KMS-11 (cell line): ENCODE measurements around the gene ZDHHC11.

Source experiments
- H2AFZ ChIP-seq: fragments of 200-600 bp; sonication (generic); 2 replicates; pipeline ENCODE4 v1.6.1; 2016; ENCODE audit warnings: antibody characterized with exemption, mixed run types, low read depth
- H3K27ac ChIP-seq: fragments of 200-600 bp; sonication (generic); 2 replicates; pipeline ENCODE4 v1.6.1; 2016; ENCODE audit warnings: mild to moderate bottlenecking, mixed run types
- H3K27me3 ChIP-seq: fragments of 200-600 bp; sonication (generic); 2 replicates; pipeline ENCODE4 v1.6.1; 2017; ENCODE audit warnings: mild to moderate bottlenecking, low read depth, mixed run types, moderate library complexity; ENCODE audit not compliant: insufficient read depth
- H3K36me3 ChIP-seq: fragments of 200-600 bp; sonication (generic); 2 replicates; pipeline ENCODE4 v1.6.1; 2017; ENCODE audit warnings: mild to moderate bottlenecking, mixed run types; ENCODE audit not compliant: insufficient read depth
- H3K4me1 ChIP-seq: fragments of 200-600 bp; sonication (generic); 2 replicates; pipeline ENCODE4 v1.6.1; 2016; ENCODE audit warnings: mild to moderate bottlenecking, low read depth, mixed run types; ENCODE audit not compliant: poor library complexity, severe bottlenecking
- H3K4me2 ChIP-seq: fragments of 200-600 bp; sonication (generic); 2 replicates; pipeline ENCODE4 v1.7.0; 2016; ENCODE audit warnings: mild to moderate bottlenecking, mixed run types
- H3K4me3 ChIP-seq: fragments of 200-600 bp; sonication (generic); IDR thresholded peaks from 2 replicates; pipeline ENCODE4 v1.6.1; 2017; ENCODE audit warnings: low read depth, low read length, mixed read lengths; ENCODE audit not compliant: insufficient read depth
- H3K79me2 ChIP-seq: fragments of 200-600 bp; sonication (generic); 2 replicates; pipeline ENCODE4 v1.6.1; 2016; ENCODE audit warnings: low read depth, mixed run types; ENCODE audit not compliant: insufficient read depth
- H3K9ac ChIP-seq: fragments of 200-600 bp; sonication (generic); 2 replicates; pipeline ENCODE4 v1.6.1; 2016; ENCODE audit warnings: mild to moderate bottlenecking, mixed run types
- H4K20me1 ChIP-seq: fragments of 200-600 bp; sonication (generic); 2 replicates; pipeline ENCODE4 v1.6.1; 2016; ENCODE audit warnings: mild to moderate bottlenecking, mixed run types; ENCODE audit not compliant: insufficient read depth
- TF ChIP-seq, protein P1 (sequence below): fragments of 200-600 bp; sonication (generic); conservative IDR thresholded peaks from 2 replicates; pipeline ENCODE4 v1.6.1; 2017; ENCODE audit warnings: low read depth, mild to moderate bottlenecking, antibody characterized with exemption, low read length, moderate library complexity, mixed read lengths

The ZDHHC11 gene

GRCh38 chr5:871596-872298 is 21.0 kb upstream of the ZDHHC11 start:
- H3K4me2 ChIP-seq: no peak overlapping the region
- no peak overlapping the region for H3K4me3 ChIP-seq
- no peak overlapping the region for H2AFZ ChIP-seq
- peaks cover 17% of the 10 kb centered on the region; the same call in 1 of the 2 replicates for H3K36me3 ChIP-seq
- H3K79me2 ChIP-seq: no peaks in the 10 kb centered on the region
- TF ChIP-seq, protein P1, sequence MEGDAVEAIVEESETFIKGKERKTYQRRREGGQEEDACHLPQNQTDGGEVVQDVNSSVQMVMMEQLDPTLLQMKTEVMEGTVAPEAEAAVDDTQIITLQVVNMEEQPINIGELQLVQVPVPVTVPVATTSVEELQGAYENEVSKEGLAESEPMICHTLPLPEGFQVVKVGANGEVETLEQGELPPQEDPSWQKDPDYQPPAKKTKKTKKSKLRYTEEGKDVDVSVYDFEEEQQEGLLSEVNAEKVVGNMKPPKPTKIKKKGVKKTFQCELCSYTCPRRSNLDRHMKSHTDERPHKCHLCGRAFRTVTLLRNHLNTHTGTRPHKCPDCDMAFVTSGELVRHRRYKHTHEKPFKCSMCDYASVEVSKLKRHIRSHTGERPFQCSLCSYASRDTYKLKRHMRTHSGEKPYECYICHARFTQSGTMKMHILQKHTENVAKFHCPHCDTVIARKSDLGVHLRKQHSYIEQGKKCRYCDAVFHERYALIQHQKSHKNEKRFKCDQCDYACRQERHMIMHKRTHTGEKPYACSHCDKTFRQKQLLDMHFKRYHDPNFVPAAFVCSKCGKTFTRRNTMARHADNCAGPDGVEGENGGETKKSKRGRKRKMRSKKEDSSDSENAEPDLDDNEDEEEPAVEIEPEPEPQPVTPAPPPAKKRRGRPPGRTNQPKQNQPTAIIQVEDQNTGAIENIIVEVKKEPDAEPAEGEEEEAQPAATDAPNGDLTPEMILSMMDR: no peak
- H3K27ac ChIP-seq: no peak overlapping the region
- no peaks in the 10 kb centered on the region for H3K4me1 ChIP-seq
- H3K27me3 ChIP-seq: no peaks in the 10 kb centered on the region
- H3K9ac ChIP-seq: no peak overlapping the region
- no peaks in the 10 kb centered on the region for H4K20me1 ChIP-seq

GRCh38 chr5:870956-871355 is 20.2 kb upstream of the ZDHHC11 start:
- no peaks in the 10 kb centered on the region for H3K27me3 ChIP-seq
- H4K20me1 ChIP-seq: no peaks in the 10 kb centered on the region
- H3K4me1 ChIP-seq: no peaks in the 10 kb centered on the region
- no peaks in the 10 kb centered on the region for H3K79me2 ChIP-seq
- H3K4me3 ChIP-seq: no peak overlapping the region
- no peak overlapping the region for H3K4me2 ChIP-seq
- TF ChIP-seq, protein P1: no peak
- peaks cover 12% of the 10 kb centered on the region; the same call in 1 of the 2 replicates for H3K36me3 ChIP-seq
- H3K27ac ChIP-seq: no peak overlapping the region
- H3K9ac ChIP-seq: no peak overlapping the region
- H2AFZ ChIP-seq: no peak overlapping the region

GRCh38 chr5:868428-869135 is 17.8 kb upstream of the ZDHHC11 start:
- no peak overlapping the region for H3K27ac ChIP-seq
- no peaks in the 10 kb centered on the region for H4K20me1 ChIP-seq
- no peaks in the 10 kb centered on the region for H3K4me1 ChIP-seq
- no peaks in the 10 kb centered on the region for H3K27me3 ChIP-seq
- H2AFZ ChIP-seq: no peak overlapping the region
- no peak overlapping the region for H3K9ac ChIP-seq
- peaks cover 12% of the 10 kb centered on the region; the same call in 1 of the 2 replicates for H3K36me3 ChIP-seq
- no peak overlapping the region for H3K4me2 ChIP-seq
- no peak overlapping the region for H3K4me3 ChIP-seq
- H3K79me2 ChIP-seq: no peaks in the 10 kb centered on the region
- TF ChIP-seq, protein P1: no peak

DNA sequence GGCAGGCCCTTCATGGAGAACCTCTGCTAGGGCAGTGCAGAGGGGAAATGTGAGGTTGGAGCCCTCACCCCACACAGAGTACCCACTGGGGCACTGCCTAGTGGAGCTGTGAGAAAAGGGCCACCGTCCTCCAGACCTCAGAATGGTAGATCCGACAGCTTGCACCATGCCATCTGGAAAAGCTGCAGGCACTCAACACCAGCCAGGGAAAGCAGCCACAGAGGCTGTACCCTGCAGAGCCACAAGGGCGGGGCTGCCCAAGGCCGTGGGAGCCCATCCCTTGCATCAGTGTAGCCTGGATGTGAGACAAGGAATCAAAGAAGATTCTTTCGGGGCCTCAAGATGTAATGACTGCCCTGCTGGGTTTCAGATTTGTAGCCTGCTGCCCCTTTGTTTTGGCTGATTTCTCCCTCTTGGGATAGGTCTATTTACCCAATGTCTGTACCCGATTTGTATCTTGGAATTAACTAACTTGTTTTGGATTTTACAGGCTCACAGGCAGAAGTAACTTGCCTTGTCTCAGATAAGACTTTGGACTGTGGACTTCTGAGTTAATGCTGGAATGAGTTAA is 16.6 kb upstream of the ZDHHC11 start:
- Histone ChIP-seq H4K20me1 (no peaks in the 10 kb centered on the region), H3K4me2 (no peak overlapping the region), H2AFZ (no peak overlapping the region), H3K4me3 (no peak overlapping the region), H3K79me2 (no peaks in the 10 kb centered on the region), H3K36me3 (peaks cover 12% of the 10 kb centered on the region; the same call in 1 of the 2 replicates), H3K4me1 (no peaks in the 10 kb centered on the region), H3K27me3 (no peaks in the 10 kb centered on the region), H3K9ac (no peak overlapping the region), H3K27ac (no peak overlapping the region)
- TF ChIP-seq, protein P1: no peak
